Chondrocyte (in vitro differentiated cells): ENCODE measurements around the gene RPH3AL. TPM values are rescaled to one million over a fixed set of nuclear protein-coding genes. Genes with fewer than 3 reads are reported as not detected.
"Not testable (repeated sequence)": the region's sequence is repeated elsewhere in the genome, so short reads cannot be mapped to it uniquely, and the experiment has no call there.

ENCODE experiments used
- DNase-seq: peaks from one replicate; pipeline ENCODE4 v3.0.0; 2021; ENCODE audit warnings: mixed read lengths, low spot score
- H3K27ac Mint-ChIP-seq: one replicate; pipeline ENCODE4 v1.8.0; 2021; ENCODE audit warnings: mild to moderate bottlenecking, moderate library complexity, mixed read lengths; ENCODE audit not compliant: unreplicated experiment
- H3K27me3 Mint-ChIP-seq: 2 replicates; pipeline ENCODE4 v1.8.0; 2021; ENCODE audit warnings: low read depth, mixed read lengths
- H3K36me3 Mint-ChIP-seq: 2 replicates; pipeline ENCODE4 v1.8.0; 2021; ENCODE audit warnings: low read depth, mixed read lengths
- H3K4me1 Mint-ChIP-seq: 2 replicates; pipeline ENCODE4 v1.8.0; 2021; ENCODE audit warnings: low read depth, mild to moderate bottlenecking, mixed read lengths
- H3K4me3 Mint-ChIP-seq: one replicate; pipeline ENCODE4 v1.8.0; 2021; ENCODE audit warnings: mild to moderate bottlenecking, moderate library complexity, mixed read lengths; ENCODE audit not compliant: unreplicated experiment
- H3K9me3 Mint-ChIP-seq: 2 replicates; pipeline ENCODE4 v1.8.0; 2021; ENCODE audit warnings: low read depth, mixed read lengths
- total RNA-seq: library from RNA; stranded (reverse); gene quantifications from 3 replicates; pipeline ENCODE4 v1.2.1, GENCODE V29; 2021
- TF ChIP-seq, protein P1 (sequence below): fragments of 200-600 bp; sonication (generic); IDR thresholded peaks from 2 replicates; pipeline ENCODE4 v1.5.0; 2021; ENCODE audit warnings: antibody characterized with exemption, mild to moderate bottlenecking, moderate library complexity

RPH3AL gene
- total RNA-seq, 1 donor from 2014 or later = 4.1 TPM

DNA sequence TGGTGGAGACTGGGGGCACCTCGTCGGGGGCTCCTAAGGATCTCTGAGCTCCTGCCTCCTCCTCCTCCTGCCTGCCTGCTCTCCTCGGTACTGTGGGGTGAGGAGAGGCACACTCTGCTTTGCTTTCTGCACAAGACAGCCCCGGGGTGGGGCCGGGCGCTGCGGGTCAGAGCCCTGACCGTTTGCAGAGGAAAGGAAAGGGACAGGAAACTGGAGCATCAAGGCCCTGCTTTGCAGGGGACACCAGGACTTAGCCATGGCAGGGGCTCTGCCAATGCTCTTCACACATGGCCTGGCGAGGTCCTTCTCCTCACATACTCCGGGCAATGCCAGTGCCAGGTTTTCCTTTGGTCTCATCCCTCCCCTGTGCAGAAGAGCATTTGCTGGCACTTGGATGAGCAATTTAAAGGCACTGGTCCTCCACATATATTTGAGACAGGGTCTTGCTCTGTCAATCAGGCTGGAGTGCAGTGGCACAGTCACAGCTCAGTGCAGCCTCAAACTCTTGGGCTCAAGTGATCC is 147.4 kb downstream of the RPH3AL start:
- peaks cover 4% of the 10 kb centered on the region for H3K4me1 Mint-ChIP-seq
- no peak overlapping the region for H3K27ac Mint-ChIP-seq

DNA sequence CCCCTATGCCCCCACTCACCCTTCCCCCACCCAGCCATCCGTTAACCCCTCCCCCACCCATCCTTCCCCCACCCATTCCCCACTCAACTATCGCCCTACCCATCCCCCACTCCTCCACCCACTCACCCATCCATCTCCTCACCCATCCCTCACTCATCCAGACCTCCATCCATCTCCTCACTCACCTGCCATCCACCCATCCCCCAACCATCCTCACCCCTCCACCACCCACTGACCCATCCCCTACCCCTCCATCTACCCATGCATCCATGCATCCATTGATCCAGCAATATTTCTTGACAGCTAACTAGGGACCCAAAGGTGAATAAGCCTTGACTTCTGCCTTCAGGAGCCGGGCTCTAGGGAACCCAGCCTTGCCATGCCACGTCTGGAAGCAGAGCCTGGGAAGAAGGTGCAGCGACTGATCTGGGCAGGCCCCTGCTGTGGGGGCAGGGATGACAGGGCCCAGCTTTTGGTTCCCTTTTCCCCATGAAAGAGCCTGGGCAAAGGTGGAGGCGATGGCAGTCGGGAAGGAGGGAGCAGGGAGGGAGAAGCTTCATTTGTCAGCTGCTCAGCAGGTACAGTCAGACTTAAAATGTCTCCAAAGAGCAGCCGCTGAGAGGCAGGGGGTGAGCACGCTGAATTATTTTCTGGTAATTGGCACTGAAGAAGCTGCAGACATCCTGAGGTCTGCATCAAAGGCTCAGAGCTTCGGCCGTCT is 148.0 kb downstream of the RPH3AL start:
- Mint-ChIP-seq H3K4me3 (no peak overlapping the region), H3K27ac (no peak overlapping the region), H3K27me3 (peaks cover 17% of the 10 kb centered on the region), H3K36me3 (no peaks in the 10 kb centered on the region), H3K4me1 (peaks cover 10% of the 10 kb centered on the region), H3K9me3 (peaks cover 4% of the 10 kb centered on the region)
- TF ChIP-seq, protein P1, sequence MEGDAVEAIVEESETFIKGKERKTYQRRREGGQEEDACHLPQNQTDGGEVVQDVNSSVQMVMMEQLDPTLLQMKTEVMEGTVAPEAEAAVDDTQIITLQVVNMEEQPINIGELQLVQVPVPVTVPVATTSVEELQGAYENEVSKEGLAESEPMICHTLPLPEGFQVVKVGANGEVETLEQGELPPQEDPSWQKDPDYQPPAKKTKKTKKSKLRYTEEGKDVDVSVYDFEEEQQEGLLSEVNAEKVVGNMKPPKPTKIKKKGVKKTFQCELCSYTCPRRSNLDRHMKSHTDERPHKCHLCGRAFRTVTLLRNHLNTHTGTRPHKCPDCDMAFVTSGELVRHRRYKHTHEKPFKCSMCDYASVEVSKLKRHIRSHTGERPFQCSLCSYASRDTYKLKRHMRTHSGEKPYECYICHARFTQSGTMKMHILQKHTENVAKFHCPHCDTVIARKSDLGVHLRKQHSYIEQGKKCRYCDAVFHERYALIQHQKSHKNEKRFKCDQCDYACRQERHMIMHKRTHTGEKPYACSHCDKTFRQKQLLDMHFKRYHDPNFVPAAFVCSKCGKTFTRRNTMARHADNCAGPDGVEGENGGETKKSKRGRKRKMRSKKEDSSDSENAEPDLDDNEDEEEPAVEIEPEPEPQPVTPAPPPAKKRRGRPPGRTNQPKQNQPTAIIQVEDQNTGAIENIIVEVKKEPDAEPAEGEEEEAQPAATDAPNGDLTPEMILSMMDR = no peak
- DNase-seq = no peak

More for the DNA sequence above, 147.4 kb downstream of the RPH3AL start:
- TF ChIP-seq, protein P1 = no peak
- peaks cover 17% of the 10 kb centered on the region for H3K27me3 Mint-ChIP-seq
- no peaks in the 10 kb centered on the region for H3K36me3 Mint-ChIP-seq
- H3K9me3 Mint-ChIP-seq = peaks cover 4% of the 10 kb centered on the region
- H3K4me3 Mint-ChIP-seq = no peak overlapping the region
- no peak for DNase-seq

GRCh38 chr17:202501-202951 is 150.1 kb downstream of the RPH3AL start:
- DNase-seq = no peak
- TF ChIP-seq, protein P1 = no peak
- H3K4me1 Mint-ChIP-seq = peaks cover 19% of the 10 kb centered on the region
- no peaks in the 10 kb centered on the region for H3K36me3 Mint-ChIP-seq
- H3K27me3 Mint-ChIP-seq = peaks cover 17% of the 10 kb centered on the region
- H3K4me3 Mint-ChIP-seq = no peak overlapping the region
- no peak overlapping the region for H3K27ac Mint-ChIP-seq
- H3K9me3 Mint-ChIP-seq = no peaks in the 10 kb centered on the region

GRCh38 chr17:201736-202135 is 150.9 kb downstream of the RPH3AL start:
- H3K27me3 Mint-ChIP-seq = peaks cover 17% of the 10 kb centered on the region
- not testable (repeated sequence) for DNase-seq, H3K9me3 Mint-ChIP-seq, H3K4me3 Mint-ChIP-seq, H3K36me3 Mint-ChIP-seq, H3K27ac Mint-ChIP-seq
- H3K4me1 Mint-ChIP-seq = peaks cover 19% of the 10 kb centered on the region

GRCh38 chr17:201257-201656 is 151.3 kb downstream of the RPH3AL start:
- not testable (repeated sequence) for H3K9me3 Mint-ChIP-seq, DNase-seq, H3K27ac Mint-ChIP-seq, H3K4me3 Mint-ChIP-seq, H3K36me3 Mint-ChIP-seq
- Mint-ChIP-seq H3K4me1 (peaks cover 19% of the 10 kb centered on the region), H3K27me3 (peaks cover 20% of the 10 kb centered on the region)

DNA sequence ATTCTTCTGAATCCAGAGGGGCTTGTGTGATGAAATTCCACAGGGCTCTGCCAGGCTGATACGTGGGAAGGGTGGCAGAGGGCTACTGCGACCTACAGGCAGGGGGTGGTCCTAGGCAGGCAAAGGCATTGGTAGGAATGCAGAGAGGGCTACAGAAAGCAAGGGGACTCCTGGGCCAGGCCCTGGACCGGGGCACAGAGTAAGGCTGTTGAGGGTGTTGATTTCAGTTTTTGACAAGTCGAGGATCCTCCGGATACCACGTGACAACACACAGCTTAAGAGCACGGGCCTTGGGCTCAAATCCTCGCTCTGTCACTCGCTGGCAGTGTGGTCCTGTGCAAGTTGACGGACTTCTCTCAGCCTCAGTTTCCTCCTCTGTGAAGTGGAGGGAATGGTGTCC is 152.0 kb downstream of the RPH3AL start:
- Mint-ChIP-seq H3K9me3 (no peaks in the 10 kb centered on the region), H3K27me3 (peaks cover 16% of the 10 kb centered on the region), H3K4me3 (no peak overlapping the region), H3K27ac (no peak overlapping the region), H3K36me3 (no peaks in the 10 kb centered on the region), H3K4me1 (peaks cover 19% of the 10 kb centered on the region)
- DNase-seq = no peak
- TF ChIP-seq, protein P1 = no peak
